ENCODE data around the gene PLEKHM3. TPM values are rescaled to one million over a fixed set of nuclear protein-coding genes. Genes with fewer than 3 reads are reported as not detected.

The PLEKHM3 gene
- polyA plus RNA-seq, 1 donor (not counting 4 experiments of a cell fraction or from before 2014, with no cell fraction given), result 2.9 TPM

GRCh38 chr2:207865210-207865609 is 160.1 kb downstream of the PLEKHM3 start:
- H3K4me3 ChIP-seq (ENCODE audit: control insufficient read depth in 2 of 3, extremely low read depth in 1 of 3, insufficient read depth in 2 of 3, low read depth in 1 of 3, low read length in 3 of 3), result no peak overlapping the region
- H3K79me2 ChIP-seq (ENCODE audit: control insufficient read depth, insufficient read depth, low read length), result no peaks in the 10 kb centered on the region
- H4K20me1 ChIP-seq (ENCODE audit: control insufficient read depth, extremely low read depth, insufficient read depth, low read length), result no peaks in the 10 kb centered on the region
- no peak overlapping the region for H3K9ac ChIP-seq (ENCODE audit: control insufficient read depth, extremely low read depth, insufficient read depth, low read length)
- no peaks in the 10 kb centered on the region for H3K36me3 ChIP-seq (ENCODE audit: control insufficient read depth in 2 of 2, extremely low read depth in 1 of 2, insufficient read depth in 2 of 2, low read length in 2 of 2)
- H3K27me3 ChIP-seq (ENCODE audit: control insufficient read depth, extremely low read depth, insufficient read depth, low read length), result no peaks in the 10 kb centered on the region
- TF ChIP-seq EZH2 (IDR thresholded peaks at IDR 0.05; ENCODE audit: low read length), result no peak
- TF ChIP-seq CTCF (optimal IDR thresholded peaks at IDR 0.05 in 1 of 3, IDR thresholded peaks at IDR 0.05 in 1 of 3, conservative IDR thresholded peaks at IDR 0.05 in 1 of 3; ENCODE audit: extremely low read depth in 1 of 3, insufficient read depth in 2 of 3, low read length in 3 of 3), result no peak
- no peaks in the 10 kb centered on the region for H3K9me1 ChIP-seq (ENCODE audit: control insufficient read depth, extremely low read depth, insufficient read depth, low read length)
- dilution Hi-C loops (cut with MboI; ENCODE audit: extremely low pct_ligation_motif_present, low sequenced_read_pairs), result no loop called here
- DNase-seq (ENCODE audit: low read depth, low spot score) (no peak), FAIRE-seq (no peak)
- H3K4me2 ChIP-seq (ENCODE audit: control insufficient read depth, extremely low read depth, insufficient read depth, low read depth, low read length), result no peak overlapping the region
- no peak overlapping the region for H2AFZ ChIP-seq (ENCODE audit: control insufficient read depth, low read length)
- H3K4me1 ChIP-seq (ENCODE audit: control insufficient read depth, extremely low read depth, insufficient read depth, low read length), result peaks cover 10% of the 10 kb centered on the region
- no peak overlapping the region for H3K27ac ChIP-seq (ENCODE audit: control insufficient read depth, insufficient read depth, low read length)
- no peaks in the 10 kb centered on the region for H3K9me3 ChIP-seq (ENCODE audit: control insufficient read depth, low read depth, low read length)

- no peak for DNase-seq (ENCODE audit: low read depth, low spot score)
Measured at GRCh38 chr2:207863345-207863744, 162.0 kb downstream of the PLEKHM3 start.

More at GRCh38 chr2:207863345-207863744, 162.0 kb downstream of the PLEKHM3 start:
- Histone ChIP-seq H3K4me2 (ENCODE audit: control insufficient read depth, extremely low read depth, insufficient read depth, low read depth, low read length) (no peak overlapping the region), H3K9me3 (ENCODE audit: control insufficient read depth, low read depth, low read length) (no peaks in the 10 kb centered on the region), H3K9ac (ENCODE audit: control insufficient read depth, extremely low read depth, insufficient read depth, low read length) (no peak overlapping the region), H3K4me1 (ENCODE audit: control insufficient read depth, extremely low read depth, insufficient read depth, low read length) (no peaks in the 10 kb centered on the region), H3K9me1 (ENCODE audit: control insufficient read depth, extremely low read depth, insufficient read depth, low read length) (no peaks in the 10 kb centered on the region), H4K20me1 (ENCODE audit: control insufficient read depth, extremely low read depth, insufficient read depth, low read length) (no peaks in the 10 kb centered on the region), H3K4me3 (ENCODE audit: control insufficient read depth in 2 of 3, extremely low read depth in 1 of 3, insufficient read depth in 2 of 3, low read depth in 1 of 3, low read length in 3 of 3) (no peak overlapping the region), H3K79me2 (ENCODE audit: control insufficient read depth, insufficient read depth, low read length) (no peaks in the 10 kb centered on the region), H3K27ac (ENCODE audit: control insufficient read depth, insufficient read depth, low read length) (no peak overlapping the region), H3K36me3 (ENCODE audit: control insufficient read depth in 2 of 2, extremely low read depth in 1 of 2, insufficient read depth in 2 of 2, low read length in 2 of 2) (no peaks in the 10 kb centered on the region), H3K27me3 (ENCODE audit: control insufficient read depth, extremely low read depth, insufficient read depth, low read length) (no peaks in the 10 kb centered on the region), H2AFZ (ENCODE audit: control insufficient read depth, low read length) (no peak overlapping the region)
- FAIRE-seq, result no peak
- TF ChIP-seq EZH2 (IDR thresholded peaks at IDR 0.05; ENCODE audit: low read length) (no peak), CTCF (optimal IDR thresholded peaks at IDR 0.05 in 1 of 3, IDR thresholded peaks at IDR 0.05 in 1 of 3, conservative IDR thresholded peaks at IDR 0.05 in 1 of 3; ENCODE audit: extremely low read depth in 1 of 3, insufficient read depth in 2 of 3, low read length in 3 of 3) (no peak)
- dilution Hi-C loops (cut with MboI; ENCODE audit: extremely low pct_ligation_motif_present, low sequenced_read_pairs), result no loop called here

All from keratinocyte (primary cell).